ENCODE data around the gene SPDYA. TPM values are rescaled to one million over a fixed set of nuclear protein-coding genes. Genes with fewer than 3 reads are reported as not detected.

The SPDYA gene
- total RNA-seq, 1 experiment from 2014 or later = 1.2 TPM

- Histone ChIP-seq H3K9me3 (ENCODE audit: control insufficient read depth in 1 of 2, insufficient read depth in 1 of 2, low read depth in 1 of 2, low read length in 2 of 2) (no peaks in the 10 kb centered on the region), H3K36me3 (ENCODE audit: control insufficient read depth in 1 of 2, insufficient read depth in 2 of 2, low read length in 2 of 2) (no peaks in the 10 kb centered on the region), H3K27me3 (ENCODE audit: insufficient read depth, low read length) (no peaks in the 10 kb centered on the region), H4K20me1 (ENCODE audit: insufficient read depth) (no peaks in the 10 kb centered on the region), H3K9me2 (ENCODE audit: insufficient read depth) (no peaks in the 10 kb centered on the region), H3K4me1 (ENCODE audit: control insufficient read depth in 1 of 2, insufficient read depth in 2 of 2, low read length in 2 of 2) (no peaks in the 10 kb centered on the region), H3K9ac (ENCODE audit: low read length) (no peak overlapping the region), H3K79me2 (ENCODE audit: insufficient read depth, low read length) (no peaks in the 10 kb centered on the region), H3K4me3 (replicated peaks in 1 of 2; ENCODE audit: low read depth in 1 of 2, low read length in 2 of 2) (no peak overlapping the region), H2AFZ (ENCODE audit: low read depth, low read length, poor library complexity, severe bottlenecking) (no peak overlapping the region), H3K4me2 (ENCODE audit: low read length) (no peak overlapping the region), H3K27ac (ENCODE audit: low read depth, low read length) (no peak overlapping the region)
- intact Hi-C loops (cut with micrococcal nuclease) = no loop called here
- ChIA-PET CTCF (no interaction called here), RAD21 (ENCODE audit: low non-redundant PET in 1 of 2, low total read pairs in 2 of 2, uncharacterized antibody in 2 of 2, unreplicated experiment in 2 of 2) (interaction anchor here in 1 of 2 experiments (0.7 kb wide), 1 partner anchor 11 kb away, joined by 3 read pairs; no protein-coding TSS in a partner anchor), POLR2A (no interaction called here)
- no TSS peak for BruUV-seq (replicated peaks)
- TF ChIP-seq POLR2A (IDR thresholded peaks at IDR 0.05; ENCODE audit: borderline replicate concordance, extremely low read depth, insufficient read depth, insufficient read length) (no peak), CTCF (IDR thresholded peaks at IDR 0.05 in 2 of 3, conservative IDR thresholded peaks at IDR 0.05 in 1 of 3; ENCODE audit: borderline replicate concordance in 1 of 3, insufficient read depth in 1 of 3, low read depth in 2 of 3, low read length in 2 of 3) (no peak), RAD21 (IDR thresholded peaks at IDR 0.05; ENCODE audit: low read depth) (no peak), CEBPB (IDR thresholded peaks at IDR 0.05; ENCODE audit: low read depth) (no peak), ZFX (IDR thresholded peaks at IDR 0.05) (no peak), EGR1 (IDR thresholded peaks at IDR 0.05; ENCODE audit: low read depth) (no peak), MAX (IDR thresholded peaks at IDR 0.05) (no peak), FOSL1 (IDR thresholded peaks at IDR 0.05; ENCODE audit: low read depth) (no peak), CBX3 (IDR thresholded peaks at IDR 0.05; ENCODE audit: low read depth) (no peak), ATF3 (IDR thresholded peaks at IDR 0.05) (no peak), TCF7L2 (IDR thresholded peaks at IDR 0.05; ENCODE audit: borderline replicate concordance, extremely low read depth, insufficient read depth, insufficient read length) (no peak), REST (IDR thresholded peaks at IDR 0.05; ENCODE audit: low read depth) (no peak)
- DNase-seq (ENCODE audit: low read depth, low spot score) = no peak
- no peak for ATAC-seq
Observed at GRCh38 chr2:28809927-28810326, 707 bp upstream of the SPDYA start.
